Prostate gland (tissue), 2 donors: ENCODE data around the gene NPR1.

ENCODE experiments used
- CTCF ChIP-seq, 4 experiments: fragments of 200-600 bp in 2 of 4; fragments of 450-650 bp in 2 of 4; sonication (generic) in 2 of 4; IDR thresholded peaks; 1 replicate in 3 of 4; 2 replicates in 1 of 4; pipeline ENCODE4 v1.5.1; 2016 to 2019; ENCODE audit warnings: antibody characterized with exemption in 4 of 4, mild to moderate bottlenecking in 2 of 4, moderate library complexity in 2 of 4
- POLR2A ChIP-seq: fragments of 450-650 bp; IDR thresholded peaks from one replicate; pipeline ENCODE4 v1.6.1; 2016; ENCODE audit warnings: antibody characterized with exemption, mild to moderate bottlenecking
- POLR2AphosphoS5 ChIP-seq: sonication (generic); formaldehyde crosslinking; IDR thresholded peaks from one replicate; pipeline ENCODE4 v1.6.1; 2017; ENCODE audit warnings: antibody characterized with exemption

GRCh38 chr1:153678519-153679336 is at the start of gene NPR1:
- no peak for TF ChIP-seq POLR2AphosphoS5
- no peak for TF ChIP-seq CTCF (IDR thresholded peaks at IDR 0.05)
- no peak for TF ChIP-seq POLR2A
